Measurements from ENCODE around the gene CHL1. TPM values are rescaled to one million over a fixed set of nuclear protein-coding genes. Genes with fewer than 3 reads are reported as not detected.
A peak's percentile ranks its signal among the peaks of the same experiment; 100 is the strongest.

Gene CHL1
- polyA plus RNA-seq, 4 donors = under 0.01 to 6.6 (median 1.9) TPM

DNA sequence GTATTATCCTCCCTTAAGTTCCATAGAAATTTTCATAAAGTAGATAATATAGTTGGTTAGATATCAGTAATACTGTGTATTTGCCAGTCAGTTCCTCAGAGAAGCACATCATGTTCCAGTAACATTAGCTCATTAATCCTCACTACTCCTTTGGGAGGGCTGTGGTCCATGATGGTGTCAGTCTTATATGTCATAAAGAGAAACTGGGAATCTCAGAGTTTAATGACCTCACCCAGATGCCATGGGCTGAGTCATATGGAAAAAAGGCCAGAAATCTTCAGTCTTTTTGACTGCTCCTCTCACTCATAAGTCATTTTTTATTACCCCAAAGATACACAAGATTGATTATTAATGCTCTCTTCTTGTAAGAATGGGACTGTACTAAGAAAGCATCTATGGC is 188.6 kb downstream of the CHL1 start:
- Histone ChIP-seq H3K27me3 (ENCODE audit: control insufficient read depth in 3 of 3, insufficient read depth in 3 of 3, low read length in 3 of 3) (no peaks in the 10 kb centered on the region), H3K4me1 (ENCODE audit: control insufficient read depth in 3 of 3, insufficient read depth in 2 of 3, low read depth in 1 of 3, low read length in 2 of 3) (no peaks in the 10 kb centered on the region), H3K27ac (ENCODE audit: low read depth in 1 of 3, low read length in 2 of 3) (no peak overlapping the region), H3K9me3 (ENCODE audit: control insufficient read depth in 2 of 2, insufficient read depth in 1 of 2, low read depth in 1 of 2, low read length in 1 of 2) (no peaks in the 10 kb centered on the region), H3K4me3 (ENCODE audit: low read depth in 1 of 3, low read length in 3 of 3) (no peak overlapping the region), H3K36me3 (ENCODE audit: control insufficient read depth in 3 of 3, insufficient read depth in 2 of 3, low read depth in 1 of 3, low read length in 3 of 3) (no peaks in the 10 kb centered on the region)
- FAIRE-seq (no peak), DNase-seq (no peak)

DNA sequence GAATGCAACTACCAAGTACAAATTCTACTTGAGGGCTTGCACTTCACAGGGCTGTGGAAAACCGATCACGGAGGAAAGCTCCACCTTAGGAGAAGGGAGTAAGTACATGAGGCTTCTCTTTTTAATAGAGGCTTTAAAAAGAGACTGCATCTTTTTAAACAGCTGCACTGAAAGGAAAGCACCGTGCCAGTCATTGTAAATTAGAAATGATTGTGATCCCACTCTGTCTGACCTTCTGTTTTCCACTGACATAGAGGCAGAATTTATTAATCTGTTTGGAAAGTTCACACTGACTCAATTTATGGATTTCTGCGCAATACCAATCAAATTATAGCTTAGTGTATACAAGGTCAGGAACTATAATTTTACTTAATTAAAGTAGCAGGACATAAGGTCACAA is 198.2 kb downstream of the CHL1 start:
- Histone ChIP-seq H3K27me3 (ENCODE audit: control insufficient read depth in 3 of 3, insufficient read depth in 3 of 3, low read length in 3 of 3) (no peaks in the 10 kb centered on the region), H3K4me3 (ENCODE audit: low read depth in 1 of 3, low read length in 3 of 3) (no peak overlapping the region), H3K4me1 (ENCODE audit: control insufficient read depth in 3 of 3, insufficient read depth in 2 of 3, low read depth in 1 of 3, low read length in 2 of 3) (no peaks in the 10 kb centered on the region), H3K27ac (ENCODE audit: low read depth in 1 of 3, low read length in 2 of 3) (no peak overlapping the region), H3K9me3 (ENCODE audit: control insufficient read depth in 2 of 2, insufficient read depth in 1 of 2, low read depth in 1 of 2, low read length in 1 of 2) (no peaks in the 10 kb centered on the region), H3K36me3 (ENCODE audit: control insufficient read depth in 3 of 3, insufficient read depth in 2 of 3, low read depth in 1 of 3, low read length in 3 of 3) (no peaks in the 10 kb centered on the region)
- 58 to 68% (median 65%) methylated on average over 4 of the region's 4 CpGs for WGBS, 3 donors
- FAIRE-seq (no peak), DNase-seq (no peak)

DNA sequence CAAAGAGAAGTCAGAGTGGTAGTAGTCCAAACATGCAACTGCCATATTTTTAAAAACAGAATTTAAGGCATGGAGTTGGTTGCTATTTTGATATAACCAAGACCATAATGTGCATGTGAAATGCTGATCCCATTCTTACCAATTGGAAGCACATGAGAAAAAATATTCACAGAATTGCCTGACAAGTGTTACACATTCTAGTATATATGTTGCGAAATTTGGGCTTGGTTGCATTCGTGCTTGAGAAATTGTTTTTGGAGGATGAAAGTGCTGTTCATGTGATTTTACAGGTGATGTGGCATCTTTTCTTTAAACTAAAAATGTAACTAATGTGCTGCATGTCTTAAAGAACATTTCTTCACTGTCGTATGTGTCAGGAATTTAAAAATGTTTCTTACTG is 199.7 kb downstream of the CHL1 start:
- Histone ChIP-seq H3K27me3 (ENCODE audit: control insufficient read depth in 3 of 3, insufficient read depth in 3 of 3, low read length in 3 of 3) (no peaks in the 10 kb centered on the region), H3K36me3 (ENCODE audit: control insufficient read depth in 3 of 3, insufficient read depth in 2 of 3, low read depth in 1 of 3, low read length in 3 of 3) (no peaks in the 10 kb centered on the region), H3K9me3 (ENCODE audit: control insufficient read depth in 2 of 2, insufficient read depth in 1 of 2, low read depth in 1 of 2, low read length in 1 of 2) (no peaks in the 10 kb centered on the region), H3K27ac (ENCODE audit: low read depth in 1 of 3, low read length in 2 of 3) (no peak overlapping the region), H3K4me1 (ENCODE audit: control insufficient read depth in 3 of 3, insufficient read depth in 2 of 3, low read depth in 1 of 3, low read length in 2 of 3) (no peaks in the 10 kb centered on the region), H3K4me3 (ENCODE audit: low read depth in 1 of 3, low read length in 3 of 3) (no peak overlapping the region)
- WGBS, 3 donors = 76 to 85% (median 79%) methylated on average over 3 of the region's 3 CpGs
- FAIRE-seq (no peak), DNase-seq (no peak)

DNA sequence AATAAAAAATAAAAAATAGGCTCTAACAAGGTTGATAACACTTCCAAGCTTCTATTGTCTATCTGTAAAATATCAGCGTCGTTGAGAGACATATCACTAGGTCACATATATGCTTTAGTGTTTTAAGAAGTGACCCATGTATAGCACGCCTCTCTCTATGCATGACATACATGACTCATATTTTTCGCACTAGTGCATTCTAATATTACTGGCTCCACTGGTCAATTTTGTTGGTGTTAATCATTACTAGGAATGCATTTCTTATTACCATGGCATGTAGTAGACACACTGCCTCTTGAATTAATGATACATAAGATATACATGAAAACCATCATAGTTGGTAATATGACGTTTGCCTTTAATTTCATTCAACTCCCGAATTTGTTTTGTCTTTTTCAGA is 203.1 kb downstream of the CHL1 start:
- WGBS, 3 donors = 80 to 90% (median 80%) methylated on average over 6 of the region's 6 CpGs
- Histone ChIP-seq H3K4me1 (ENCODE audit: control insufficient read depth in 3 of 3, insufficient read depth in 2 of 3, low read depth in 1 of 3, low read length in 2 of 3) (no peaks in the 10 kb centered on the region), H3K27me3 (ENCODE audit: control insufficient read depth in 3 of 3, insufficient read depth in 3 of 3, low read length in 3 of 3) (no peaks in the 10 kb centered on the region), H3K9me3 (ENCODE audit: control insufficient read depth in 2 of 2, insufficient read depth in 1 of 2, low read depth in 1 of 2, low read length in 1 of 2) (no peaks in the 10 kb centered on the region), H3K36me3 (ENCODE audit: control insufficient read depth in 3 of 3, insufficient read depth in 2 of 3, low read depth in 1 of 3, low read length in 3 of 3) (no peaks in the 10 kb centered on the region), H3K4me3 (ENCODE audit: low read depth in 1 of 3, low read length in 3 of 3) (no peak overlapping the region), H3K27ac (ENCODE audit: low read depth in 1 of 3, low read length in 2 of 3) (no peak overlapping the region)
- DNase-seq (no peak), FAIRE-seq (no peak)

DNA sequence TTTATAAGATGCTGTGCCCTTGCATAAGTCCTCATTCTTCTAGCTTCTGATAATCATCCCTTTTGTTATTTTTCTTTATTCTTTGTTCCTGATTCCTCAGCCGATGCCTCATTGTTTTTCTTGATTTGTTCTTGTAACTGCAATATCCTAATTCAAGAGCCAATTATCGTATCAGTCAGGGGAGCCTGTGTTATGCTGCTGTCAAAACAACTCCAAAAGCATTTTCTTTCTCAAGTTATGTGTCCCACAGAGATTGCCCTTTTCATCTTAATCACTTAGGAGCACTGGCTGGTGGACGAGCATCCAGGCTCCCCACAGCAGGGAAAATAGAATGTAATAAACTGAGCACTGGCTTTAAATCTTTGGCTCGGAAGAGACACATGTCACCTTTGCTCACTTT is 207.3 kb downstream of the CHL1 start:
- DNase-seq = no peak
- Histone ChIP-seq H3K27me3 (ENCODE audit: control insufficient read depth in 3 of 3, insufficient read depth in 3 of 3, low read length in 3 of 3) (no peaks in the 10 kb centered on the region), H3K36me3 (ENCODE audit: control insufficient read depth in 3 of 3, insufficient read depth in 2 of 3, low read depth in 1 of 3, low read length in 3 of 3) (no peaks in the 10 kb centered on the region), H3K9me3 (ENCODE audit: control insufficient read depth in 2 of 2, insufficient read depth in 1 of 2, low read depth in 1 of 2, low read length in 1 of 2) (no peaks in the 10 kb centered on the region), H3K27ac (ENCODE audit: low read depth in 1 of 3, low read length in 2 of 3) (no peak overlapping the region), H3K4me1 (ENCODE audit: control insufficient read depth in 3 of 3, insufficient read depth in 2 of 3, low read depth in 1 of 3, low read length in 2 of 3) (no peaks in the 10 kb centered on the region), H3K4me3 (ENCODE audit: low read depth in 1 of 3, low read length in 3 of 3) (no peak overlapping the region)
- no peak for FAIRE-seq
- WGBS, 3 donors = 68 to 81% (median 76%) methylated on average over 4 of the region's 4 CpGs

DNA sequence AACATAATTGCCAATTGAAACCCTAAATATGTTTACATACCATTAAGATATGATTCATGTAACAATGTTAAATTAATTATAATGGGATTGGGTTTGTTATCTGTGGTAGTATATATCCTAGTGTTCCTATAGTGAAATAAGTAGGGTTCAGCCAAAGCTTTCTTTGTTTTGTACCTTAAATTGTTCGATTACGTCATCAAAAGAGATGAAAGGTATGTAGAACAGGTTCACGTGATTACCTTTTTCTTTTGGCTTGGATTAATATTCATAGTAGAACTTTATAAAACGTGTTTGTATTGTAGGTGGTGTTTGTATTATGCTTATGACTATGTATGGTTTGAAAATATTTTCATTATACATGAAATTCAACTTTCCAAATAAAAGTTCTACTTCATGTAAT is 212.4 kb downstream of the CHL1 start:
- 58 to 71% (median 62%) methylated on average over 4 of the region's 4 CpGs for WGBS, 3 donors
- H3K4me1 ChIP-seq (ENCODE audit: control insufficient read depth in 3 of 3, insufficient read depth in 2 of 3, low read depth in 1 of 3, low read length in 2 of 3) = no peaks in the 10 kb centered on the region
- H3K36me3 ChIP-seq (ENCODE audit: control insufficient read depth in 3 of 3, insufficient read depth in 2 of 3, low read depth in 1 of 3, low read length in 3 of 3) = no peaks in the 10 kb centered on the region
- no peaks in the 10 kb centered on the region for H3K27me3 ChIP-seq (ENCODE audit: control insufficient read depth in 3 of 3, insufficient read depth in 3 of 3, low read length in 3 of 3)
- FAIRE-seq (no peak), DNase-seq (no peak)
- no peak overlapping the region for H3K27ac ChIP-seq (ENCODE audit: low read depth in 1 of 3, low read length in 2 of 3)
- no peak overlapping the region for H3K4me3 ChIP-seq (ENCODE audit: low read depth in 1 of 3, low read length in 3 of 3)
- H3K9me3 ChIP-seq (ENCODE audit: control insufficient read depth in 2 of 2, insufficient read depth in 1 of 2, low read depth in 1 of 2, low read length in 1 of 2) = no peaks in the 10 kb centered on the region

DNA sequence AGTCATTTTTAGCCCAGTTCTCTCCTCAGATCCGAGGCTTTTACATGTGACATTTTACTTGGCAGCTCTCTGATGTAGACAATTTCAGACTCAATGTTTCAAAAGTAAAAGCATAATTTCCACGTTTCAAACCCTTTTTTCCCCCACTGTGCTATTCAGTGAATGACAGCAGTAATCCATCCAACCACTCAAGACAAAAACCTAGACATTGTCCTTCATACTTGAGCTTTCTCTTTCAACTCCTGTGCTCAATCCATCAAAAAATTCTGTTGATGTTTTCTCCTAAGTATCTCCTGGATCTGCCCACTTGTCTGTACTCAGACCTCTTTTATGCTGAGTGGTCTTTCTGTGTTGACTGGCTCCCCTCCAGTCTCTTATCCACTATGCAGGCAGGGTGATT is 214.7 kb downstream of the CHL1 start:
- H3K27me3 ChIP-seq (ENCODE audit: control insufficient read depth in 3 of 3, insufficient read depth in 3 of 3, low read length in 3 of 3) = no peaks in the 10 kb centered on the region
- H3K4me3 ChIP-seq (ENCODE audit: low read depth in 1 of 3, low read length in 3 of 3) = no peak overlapping the region
- DNase-seq (no peak), FAIRE-seq (no peak)
- H3K4me1 ChIP-seq (ENCODE audit: control insufficient read depth in 3 of 3, insufficient read depth in 2 of 3, low read depth in 1 of 3, low read length in 2 of 3) = no peaks in the 10 kb centered on the region
- H3K36me3 ChIP-seq (ENCODE audit: control insufficient read depth in 3 of 3, insufficient read depth in 2 of 3, low read depth in 1 of 3, low read length in 3 of 3) = no peaks in the 10 kb centered on the region
- no peaks in the 10 kb centered on the region for H3K9me3 ChIP-seq (ENCODE audit: control insufficient read depth in 2 of 2, insufficient read depth in 1 of 2, low read depth in 1 of 2, low read length in 1 of 2)
- H3K27ac ChIP-seq (ENCODE audit: low read depth in 1 of 3, low read length in 2 of 3) = no peak overlapping the region
- 25 to 32% (median 28%) methylated on average over 2 of the region's 2 CpGs for WGBS, 3 donors

DNA sequence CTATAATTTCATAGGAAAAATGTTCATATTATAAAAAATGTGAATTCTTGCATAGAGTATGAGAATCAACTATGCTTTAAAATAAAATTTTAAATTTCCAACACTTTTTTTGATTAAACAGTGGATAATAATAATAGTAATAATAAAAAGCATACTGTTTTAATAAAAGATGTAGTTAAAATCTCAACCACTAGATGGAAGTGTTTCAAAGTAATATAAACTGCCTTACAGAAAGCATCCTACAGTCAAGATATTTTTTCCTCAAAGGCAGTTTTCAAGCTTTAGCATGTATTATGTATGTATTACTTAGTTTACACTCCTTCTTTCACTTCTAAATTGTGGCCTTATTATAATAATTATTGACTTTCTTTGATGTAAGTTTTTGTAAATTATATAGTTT is 217.5 kb downstream of the CHL1 start:
- DNase-seq (peak; percentile 1 to 14), FAIRE-seq (no peak)
- Histone ChIP-seq H3K36me3 (ENCODE audit: control insufficient read depth in 3 of 3, insufficient read depth in 2 of 3, low read depth in 1 of 3, low read length in 3 of 3) (no peaks in the 10 kb centered on the region), H3K27ac (ENCODE audit: low read depth in 1 of 3, low read length in 2 of 3) (no peak overlapping the region), H3K9me3 (ENCODE audit: control insufficient read depth in 2 of 2, insufficient read depth in 1 of 2, low read depth in 1 of 2, low read length in 1 of 2) (no peaks in the 10 kb centered on the region), H3K4me1 (ENCODE audit: control insufficient read depth in 3 of 3, insufficient read depth in 2 of 3, low read depth in 1 of 3, low read length in 2 of 3) (no peaks in the 10 kb centered on the region), H3K27me3 (ENCODE audit: control insufficient read depth in 3 of 3, insufficient read depth in 3 of 3, low read length in 3 of 3) (no peaks in the 10 kb centered on the region), H3K4me3 (ENCODE audit: low read depth in 1 of 3, low read length in 3 of 3) (no peak overlapping the region)

DNA sequence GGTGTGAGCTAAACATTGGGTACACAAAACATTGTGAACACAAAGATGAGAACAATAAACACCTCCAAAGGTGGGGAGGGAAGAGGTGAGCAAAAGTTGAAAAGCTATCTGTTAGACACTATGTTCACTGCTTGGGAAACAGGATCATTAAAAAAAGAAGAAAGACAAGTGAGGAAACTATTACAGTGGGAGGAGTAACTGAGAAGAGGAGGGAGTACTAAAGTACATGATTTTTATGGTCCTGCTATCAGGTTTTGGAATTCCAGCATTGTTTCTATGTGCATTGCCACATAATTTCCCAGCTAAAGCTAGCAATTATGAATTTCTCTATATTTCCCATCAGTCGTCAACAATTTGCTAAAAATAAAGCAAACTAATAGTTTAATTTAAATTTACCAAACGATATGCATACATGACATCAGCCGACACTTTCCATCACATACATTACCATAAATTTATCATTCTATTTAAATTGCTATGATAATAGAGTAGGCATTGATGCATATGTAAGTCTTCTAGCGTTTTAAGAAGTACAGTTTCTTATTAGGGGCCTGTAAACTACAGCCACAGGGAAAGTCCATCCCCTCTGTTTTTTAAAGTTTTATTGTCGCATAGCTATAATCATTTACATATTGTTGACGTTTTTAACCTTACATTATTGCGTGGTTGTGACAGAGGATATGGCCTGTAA is 221.8 kb downstream of the CHL1 start:
- Histone ChIP-seq H3K27ac (ENCODE audit: low read depth in 1 of 3, low read length in 2 of 3) (peak overlapping the region in 1 of 3 donors; percentile 10), H3K9me3 (ENCODE audit: control insufficient read depth in 2 of 2, insufficient read depth in 1 of 2, low read depth in 1 of 2, low read length in 1 of 2) (no peaks in the 10 kb centered on the region), H3K27me3 (ENCODE audit: control insufficient read depth in 3 of 3, insufficient read depth in 3 of 3, low read length in 3 of 3) (no peaks in the 10 kb centered on the region), H3K36me3 (ENCODE audit: control insufficient read depth in 3 of 3, insufficient read depth in 2 of 3, low read depth in 1 of 3, low read length in 3 of 3) (no peaks in the 10 kb centered on the region), H3K4me3 (ENCODE audit: low read depth in 1 of 3, low read length in 3 of 3) (no peak overlapping the region), H3K4me1 (ENCODE audit: control insufficient read depth in 3 of 3, insufficient read depth in 2 of 3, low read depth in 1 of 3, low read length in 2 of 3) (no peaks in the 10 kb centered on the region)
- WGBS, 3 donors = 38 to 54% (median 47%) methylated on average over 7 of the region's 7 CpGs
- FAIRE-seq = no peak
- DNase-seq = peak in 1 of 2 donors; percentile 57

All from small intestine (tissue), 7 donors.